Trophoblast cell (in vitro differentiated cells and primary cell): ENCODE results near the gene MEGF11.

ENCODE experiments used
- DNase-seq, 2 donors: peaks; one replicate each; pipeline ENCODE4 v3.0.0-alpha.2; 2016
- H2AFZ ChIP-seq: 2 replicates; pipeline ENCODE4 v1.6.1; 2013; ENCODE audit warnings: low read length, moderate library complexity, mild to moderate bottlenecking; ENCODE audit not compliant: insufficient read depth, poor library complexity
- H2AK5ac ChIP-seq: 2 replicates; pipeline ENCODE4 v1.6.1; 2013; ENCODE audit warnings: mild to moderate bottlenecking, low read length
- H2BK120ac ChIP-seq: 2 replicates; pipeline ENCODE4 v1.6.1; 2013; ENCODE audit warnings: low read length, mild to moderate bottlenecking, moderate library complexity; ENCODE audit not compliant: insufficient read depth, poor library complexity
- H2BK12ac ChIP-seq: 2 replicates; pipeline ENCODE4 v1.6.1; 2013; ENCODE audit warnings: mild to moderate bottlenecking, low read length, moderate library complexity
- H2BK5ac ChIP-seq: 2 replicates; pipeline ENCODE4 v1.6.1; 2013; ENCODE audit warnings: low read length, low read depth, moderate library complexity, mild to moderate bottlenecking; ENCODE audit not compliant: poor library complexity
- H3K14ac ChIP-seq: 2 replicates; pipeline ENCODE4 v1.6.1; 2013; ENCODE audit warnings: mild to moderate bottlenecking, low read length
- H3K18ac ChIP-seq: 2 replicates; pipeline ENCODE4 v1.6.1; 2013; ENCODE audit warnings: mild to moderate bottlenecking, low read length
- H3K23ac ChIP-seq: 2 replicates; pipeline ENCODE4 v1.6.1; 2013; ENCODE audit warnings: low read length
- H3K27ac ChIP-seq: 2 replicates; pipeline ENCODE4 v1.5.1; 2013; ENCODE audit warnings: low read depth, mild to moderate bottlenecking, inconsistent platforms, low read length, moderate library complexity
- H3K27me3 ChIP-seq: 2 replicates; pipeline ENCODE4 v1.6.1; 2013; ENCODE audit warnings: inconsistent platforms, mild to moderate bottlenecking, low read length, moderate library complexity; ENCODE audit not compliant: insufficient read depth
- H3K36me3 ChIP-seq, 2 experiments: 1 replicate in 1 of 2; 2 replicates in 1 of 2; pipeline ENCODE4 v1.6.1; 2013; ENCODE audit warnings: low read length in 2 of 2, mild to moderate bottlenecking in 2 of 2, moderate library complexity in 1 of 2; ENCODE audit not compliant: insufficient read depth in 2 of 2, control insufficient read depth in 1 of 2
- H3K4ac ChIP-seq: 2 replicates; pipeline ENCODE4 v1.6.1; 2013; ENCODE audit warnings: low read depth, mild to moderate bottlenecking, low read length, moderate library complexity
- H3K4me1 ChIP-seq, 2 experiments: 1 replicate in 1 of 2; 2 replicates in 1 of 2; pipeline ENCODE4 v1.6.1; 2013; ENCODE audit warnings: low read length in 2 of 2, mild to moderate bottlenecking in 2 of 2, moderate library complexity in 1 of 2; ENCODE audit not compliant: insufficient read depth in 2 of 2, control insufficient read depth in 1 of 2
- H3K4me2 ChIP-seq: 2 replicates; pipeline ENCODE4 v1.6.1; 2013; ENCODE audit warnings: inconsistent platforms, mild to moderate bottlenecking, low read length, moderate library complexity
- H3K4me3 ChIP-seq: 2 replicates; pipeline ENCODE4 v1.5.1; 2013; ENCODE audit warnings: mild to moderate bottlenecking, low read depth, low read length, inconsistent platforms
- H3K79me1 ChIP-seq: one replicate; pipeline ENCODE4 v1.6.1; 2013; ENCODE audit warnings: low read length
- H3K79me2 ChIP-seq: 2 replicates; pipeline ENCODE4 v1.6.1; 2013; ENCODE audit warnings: low read length, mild to moderate bottlenecking; ENCODE audit not compliant: control insufficient read depth, insufficient read depth, poor library complexity
- H3K9ac ChIP-seq: 2 replicates; pipeline ENCODE4 v1.6.1; 2013; ENCODE audit warnings: mild to moderate bottlenecking, low read length
- H3K9me3 ChIP-seq: 2 replicates; pipeline ENCODE4 v1.6.1; 2013; ENCODE audit warnings: low read depth, mild to moderate bottlenecking, control low read depth, inconsistent platforms, low read length; ENCODE audit not compliant: insufficient read depth
- H4K12ac ChIP-seq: 2 replicates; pipeline ENCODE4 v1.6.1; 2013; ENCODE audit warnings: low read depth, mild to moderate bottlenecking, low read length, moderate library complexity
- H4K8ac ChIP-seq: 2 replicates; pipeline ENCODE4 v1.6.1; 2013; ENCODE audit warnings: low read depth, mild to moderate bottlenecking, low read length, moderate library complexity
- H4K91ac ChIP-seq: one replicate; pipeline ENCODE4 v1.6.1; 2013; ENCODE audit warnings: low read depth, mild to moderate bottlenecking, low read length, moderate library complexity
- WGBS: extraction: QIAGEN DNeasy Blood & Tissue Kit; methylation state at CpG from one replicate; pipeline ENCODE4 v1.1.7; 2013; ENCODE audit warnings: missing lambda C conversion rate; ENCODE audit not compliant: insufficient read length, insufficient coverage; ENCODE audit errors: extremely low coverage; 5-methylcytosine and 5-hydroxymethylcytosine counted together

The MEGF11 gene

DNA sequence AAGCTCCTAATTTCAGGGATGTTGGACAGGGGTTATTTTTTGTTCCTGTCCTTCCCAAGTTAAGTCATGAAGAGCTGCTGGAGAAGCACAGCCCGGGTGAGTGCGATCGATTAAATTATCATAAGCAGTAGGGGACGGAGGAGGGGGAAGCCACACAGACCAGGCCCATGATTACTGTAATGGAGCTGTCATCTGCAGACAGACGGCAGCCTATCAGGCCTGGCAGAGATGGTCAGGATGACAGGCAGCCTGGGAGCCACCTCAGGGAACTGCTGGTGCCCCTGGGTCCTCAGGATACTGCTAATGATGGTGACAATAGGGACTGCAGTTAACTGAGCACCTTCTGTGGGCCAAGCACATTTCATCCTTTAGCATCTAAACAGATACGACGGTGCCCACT, 236.6 kb downstream of the MEGF11 start:
- Histone ChIP-seq H2BK5ac (no peak overlapping the region), H3K4ac (no peak overlapping the region), H2BK120ac (no peak overlapping the region), H3K9me3 (no peaks in the 10 kb centered on the region), H2AK5ac (no peak overlapping the region), H3K14ac (no peak overlapping the region), H3K79me1 (no peaks in the 10 kb centered on the region), H3K4me1 (no peaks in the 10 kb centered on the region), H3K4me3 (no peak overlapping the region), H3K27me3 (no peaks in the 10 kb centered on the region), H3K27ac (no peak overlapping the region), H4K91ac (no peak overlapping the region), H3K23ac (no peak overlapping the region), H3K9ac (no peak overlapping the region), H4K12ac (no peak overlapping the region), H3K4me2 (no peak overlapping the region), H2BK12ac (no peak overlapping the region), H3K36me3 (no peaks in the 10 kb centered on the region), H2AFZ (no peak overlapping the region), H3K18ac (no peak overlapping the region), H3K79me2 (no peaks in the 10 kb centered on the region), H4K8ac (no peak overlapping the region)
- WGBS = no CpG with 5 or more reads among the region's 7 CpGs
- no peak for DNase-seq

DNA sequence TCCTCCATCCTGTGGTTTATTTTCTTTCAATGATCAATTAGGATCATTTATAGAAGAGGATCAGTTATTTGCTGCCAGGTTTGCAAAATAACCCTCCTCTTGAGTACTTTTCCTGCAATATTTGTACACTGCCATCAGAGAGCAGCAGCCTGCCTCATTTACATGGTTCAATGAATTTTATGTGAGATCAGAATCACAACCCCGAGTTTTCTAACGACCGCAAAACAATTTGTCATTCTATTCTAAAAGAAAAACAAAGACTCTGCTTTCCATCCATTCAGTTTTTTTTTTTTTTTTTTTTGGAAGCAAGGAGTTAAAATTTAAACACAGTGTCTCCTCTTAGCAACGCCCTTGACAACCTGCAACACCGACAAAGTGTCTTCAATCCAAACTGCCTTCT, 237.4 kb downstream of the MEGF11 start:
- Histone ChIP-seq H3K79me2 (no peaks in the 10 kb centered on the region), H3K4me3 (no peak overlapping the region), H3K4me1 (no peaks in the 10 kb centered on the region), H2AK5ac (no peak overlapping the region), H3K27me3 (no peaks in the 10 kb centered on the region), H3K4ac (no peak overlapping the region), H4K8ac (no peak overlapping the region), H3K23ac (no peak overlapping the region), H4K91ac (no peak overlapping the region), H3K18ac (no peak overlapping the region), H3K9me3 (no peaks in the 10 kb centered on the region), H2BK5ac (no peak overlapping the region), H4K12ac (no peak overlapping the region), H3K4me2 (no peak overlapping the region), H3K14ac (no peak overlapping the region), H3K27ac (no peak overlapping the region), H2AFZ (no peak overlapping the region), H3K36me3 (no peaks in the 10 kb centered on the region), H2BK12ac (no peak overlapping the region), H3K79me1 (no peaks in the 10 kb centered on the region), H3K9ac (no peak overlapping the region), H2BK120ac (no peak overlapping the region)
- WGBS = no CpG with 5 or more reads among the region's 5 CpGs
- DNase-seq = no peak

DNA sequence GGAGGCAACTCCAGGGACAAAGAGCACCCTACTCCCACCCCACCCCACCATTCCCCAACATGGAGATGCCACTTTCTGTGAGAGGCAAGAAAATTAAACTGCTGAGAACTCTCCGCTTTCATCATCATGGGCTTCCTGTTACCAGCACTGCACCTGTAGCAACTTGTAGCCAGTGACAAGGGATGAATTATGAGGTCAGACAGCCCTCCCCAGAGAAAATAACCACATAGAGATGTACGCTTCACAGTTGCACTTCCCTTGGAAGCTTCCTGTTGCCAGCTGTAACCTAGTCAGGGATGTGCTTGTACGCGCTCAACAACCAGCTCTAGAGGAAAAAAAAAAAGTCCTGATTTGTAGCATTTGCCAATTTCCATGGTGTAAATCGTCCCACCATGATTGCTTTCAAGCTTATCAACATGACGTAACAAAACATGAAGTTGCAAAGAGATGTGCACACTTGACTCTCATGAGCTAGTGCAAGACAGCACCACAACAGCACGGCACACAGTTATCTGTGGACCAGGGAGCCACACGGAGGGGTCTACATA, 238.8 kb downstream of the MEGF11 start:
- Histone ChIP-seq H3K9me3 (no peaks in the 10 kb centered on the region), H4K91ac (no peak overlapping the region), H3K14ac (no peak overlapping the region), H3K18ac (no peak overlapping the region), H4K12ac (no peak overlapping the region), H3K23ac (no peak overlapping the region), H3K4me1 (no peaks in the 10 kb centered on the region), H3K79me1 (no peaks in the 10 kb centered on the region), H2AK5ac (no peak overlapping the region), H3K36me3 (no peaks in the 10 kb centered on the region), H2BK12ac (no peak overlapping the region), H3K4me3 (no peak overlapping the region), H3K4ac (no peak overlapping the region), H2BK5ac (no peak overlapping the region), H3K79me2 (no peaks in the 10 kb centered on the region), H4K8ac (no peak overlapping the region), H2AFZ (no peak overlapping the region), H3K27me3 (no peaks in the 10 kb centered on the region), H3K4me2 (no peak overlapping the region), H3K27ac (no peak overlapping the region), H3K9ac (peak overlapping the region; percentile 15), H2BK120ac (no peak overlapping the region)
- no peak for DNase-seq
- WGBS = no CpG with 5 or more reads among the region's 8 CpGs

DNA sequence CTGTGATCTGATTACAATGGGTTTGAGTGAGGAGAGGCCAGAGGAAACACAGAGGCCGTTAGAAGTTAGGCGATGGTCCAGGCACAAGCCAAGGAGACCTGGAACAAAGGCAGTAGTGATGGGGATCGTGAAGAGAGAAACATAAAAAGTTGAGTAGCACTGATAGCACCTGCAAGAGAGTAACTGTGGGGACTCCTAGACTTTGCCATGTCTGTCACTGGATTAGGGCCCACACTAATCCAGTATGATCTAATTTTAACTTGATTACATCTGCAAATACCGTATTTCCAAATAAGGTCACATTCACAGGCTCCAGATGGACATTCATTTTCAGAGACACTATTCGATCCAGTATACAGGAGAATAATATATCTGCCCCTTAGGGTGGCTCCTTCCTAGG, 239.5 kb downstream of the MEGF11 start:
- H3K79me1 ChIP-seq = no peaks in the 10 kb centered on the region
- H2BK12ac ChIP-seq = no peak overlapping the region
- no peaks in the 10 kb centered on the region for H3K79me2 ChIP-seq
- H3K27me3 ChIP-seq = no peaks in the 10 kb centered on the region
- no peak overlapping the region for H2AK5ac ChIP-seq
- no peak overlapping the region for H3K18ac ChIP-seq
- H3K4me3 ChIP-seq = no peak overlapping the region
- no peak overlapping the region for H2BK120ac ChIP-seq
- no peak overlapping the region for H3K23ac ChIP-seq
- H3K27ac ChIP-seq = no peak overlapping the region
- H3K9me3 ChIP-seq = no peaks in the 10 kb centered on the region
- no peak overlapping the region for H3K14ac ChIP-seq
- no peak overlapping the region for H4K12ac ChIP-seq
- no peak overlapping the region for H2AFZ ChIP-seq
- no peaks in the 10 kb centered on the region for H3K4me1 ChIP-seq
- no peak overlapping the region for H2BK5ac ChIP-seq
- no peak overlapping the region for H3K4ac ChIP-seq
- no peak overlapping the region for H3K9ac ChIP-seq
- H3K4me2 ChIP-seq = no peak overlapping the region
- H4K8ac ChIP-seq = no peak overlapping the region
- H4K91ac ChIP-seq = no peak overlapping the region
- no CpG with 5 or more reads among the region's 5 CpGs for WGBS
- H3K36me3 ChIP-seq = no peaks in the 10 kb centered on the region
- no peak for DNase-seq
